WTC11 (cell line): ENCODE data around the gene TOR1AIP2. TPM values are rescaled to one million over a fixed set of nuclear protein-coding genes. Genes with fewer than 3 reads are reported as not detected.

ENCODE experiments used
- ATAC-seq: fragments of 200-7000 bp; cut with Tn5 transposase; 2 replicates; pipeline ENCODE4 v1.10.0; 2021; ENCODE audit warnings: mild to moderate bottlenecking, moderate library complexity
- CTCF ChIA-PET: fragments of 300-600 bp; sonication (Branson Sonifier 250); formaldehyde crosslinking; loops from one replicate; lab custom pipeline; 2021; ENCODE audit warnings: antibody characterized with exemption; lab: Charles Lee
- POLR2A ChIA-PET: fragments of 350-600 bp; sonication (Branson Sonifier 250); formaldehyde crosslinking; loops from one replicate; lab custom pipeline; 2021; ENCODE audit warnings: antibody characterized with exemption; lab: Charles Lee
- DNase-seq: peaks from one replicate; pipeline ENCODE4 v3.0.0; 2021; ENCODE audit warnings: low spot score
- H3K27ac Mint-ChIP-seq: 2 replicates; pipeline ENCODE4 v1.8.0; 2021; ENCODE audit warnings: mixed read lengths
- H3K27me3 Mint-ChIP-seq: 2 replicates; pipeline ENCODE4 v1.8.0; 2021; ENCODE audit warnings: low read depth, mild to moderate bottlenecking, moderate library complexity, mixed read lengths
- H3K36me3 Mint-ChIP-seq: 2 replicates; pipeline ENCODE4 v1.8.0; 2021; ENCODE audit warnings: mixed read lengths
- H3K4me1 Mint-ChIP-seq: 2 replicates; pipeline ENCODE4 v1.8.0; 2022; ENCODE audit warnings: mixed read lengths
- H3K4me3 Mint-ChIP-seq: 2 replicates; pipeline ENCODE4 v1.8.0; 2021; ENCODE audit warnings: mild to moderate bottlenecking, moderate library complexity, mixed read lengths
- H3K9me3 Mint-ChIP-seq: 2 replicates; pipeline ENCODE4 v1.8.0; 2021; ENCODE audit warnings: mixed read lengths
- ATF3 ChIP-seq: sonication (generic); formaldehyde crosslinking; conservative IDR thresholded peaks from 2 replicates; pipeline ENCODE4 v1.8.1; 2022; ENCODE audit warnings: mild to moderate bottlenecking, missing genetic modification reagents
- E2F1 ChIP-seq: sonication (generic); formaldehyde crosslinking; IDR thresholded peaks from 2 replicates; pipeline ENCODE4 v1.8.0; 2022; ENCODE audit warnings: mild to moderate bottlenecking, missing genetic modification reagents
- E2F4 ChIP-seq: sonication (generic); formaldehyde crosslinking; IDR thresholded peaks from 2 replicates; pipeline ENCODE4 v1.8.1; 2022; ENCODE audit warnings: low read depth, mild to moderate bottlenecking, moderate library complexity, missing genetic modification reagents, borderline replicate concordance
- GABPB1 ChIP-seq: sonication (generic); formaldehyde crosslinking; IDR thresholded peaks from 2 replicates; pipeline ENCODE4 v1.8.1; 2023; ENCODE audit warnings: mild to moderate bottlenecking, missing genetic modification reagents
- HMGA2 ChIP-seq: fragments of 250-450 bp; sonication (Bioruptor Pico); IDR thresholded peaks from 2 replicates; pipeline ENCODE4 v1.4.0; 2021; ENCODE audit warnings: mild to moderate bottlenecking, moderate library complexity
- MYBL2 ChIP-seq: sonication (generic); formaldehyde crosslinking; IDR thresholded peaks from 2 replicates; pipeline ENCODE4 v1.8.1; 2023; ENCODE audit warnings: mild to moderate bottlenecking, moderate library complexity, missing genetic modification reagents
- NFYB ChIP-seq: sonication (generic); formaldehyde crosslinking; conservative IDR thresholded peaks from 2 replicates; pipeline ENCODE4 v1.8.0; 2022; ENCODE audit warnings: low read depth, missing genetic modification reagents
- NR3C1 ChIP-seq: sonication (generic); formaldehyde crosslinking; conservative IDR thresholded peaks from 2 replicates; pipeline ENCODE4 v1.8.1; 2023; ENCODE audit warnings: low read depth, mild to moderate bottlenecking, missing genetic modification reagents
- PRRX2 ChIP-seq: fragments of 250-450 bp; sonication (Bioruptor Pico); IDR thresholded peaks from 2 replicates; pipeline ENCODE4 v1.8.0; 2021; ENCODE audit warnings: mild to moderate bottlenecking
- RELA ChIP-seq: sonication (generic); formaldehyde crosslinking; IDR thresholded peaks from 2 replicates; pipeline ENCODE4 v1.8.1; 2022; ENCODE audit warnings: missing genetic modification reagents, mild to moderate bottlenecking, borderline replicate concordance
- SOX15 ChIP-seq: fragments of 250-450 bp; sonication (Bioruptor Pico); IDR thresholded peaks from 2 replicates; pipeline ENCODE4 v1.9.0; 2021; ENCODE audit warnings: mild to moderate bottlenecking
- SP1 ChIP-seq: sonication (generic); formaldehyde crosslinking; conservative IDR thresholded peaks from 2 replicates; pipeline ENCODE4 v1.8.1; 2022; ENCODE audit warnings: missing genetic modification reagents
- ZNF671 ChIP-seq: fragments of 250-450 bp; sonication (Bioruptor Pico); IDR thresholded peaks from 2 replicates; pipeline ENCODE4 v1.8.0; 2021; ENCODE audit warnings: mild to moderate bottlenecking
- total RNA-seq: library from RNA; stranded (reverse); gene quantifications from 3 replicates; pipeline ENCODE4 v1.2.3, GENCODE V29; 2021
- TF ChIP-seq, protein P1 (sequence below): fragments of 250-450 bp; sonication (Bioruptor Pico); IDR thresholded peaks from 2 replicates; pipeline ENCODE4 v1.9.0; 2021; ENCODE audit warnings: mild to moderate bottlenecking
- TF ChIP-seq, protein P2 (sequence below): sonication (generic); formaldehyde crosslinking; IDR thresholded peaks from 2 replicates; pipeline ENCODE4 v1.8.1; 2022; ENCODE audit warnings: missing genetic modification reagents, borderline replicate concordance
- TF ChIP-seq, protein P3 (sequence below): fragments of 250-450 bp; sonication (Bioruptor Pico); conservative IDR thresholded peaks from 2 replicates; pipeline ENCODE4 v1.9.0; 2021; ENCODE audit warnings: mild to moderate bottlenecking
- TF ChIP-seq, protein P4 (sequence below): fragments of 250-450 bp; sonication (Bioruptor Pico); IDR thresholded peaks from 2 replicates; pipeline ENCODE4 v1.9.0; 2021; ENCODE audit warnings: mild to moderate bottlenecking

Gene TOR1AIP2
- total RNA-seq, 1 experiment from 2014 or later = 57.2 TPM

DNA sequence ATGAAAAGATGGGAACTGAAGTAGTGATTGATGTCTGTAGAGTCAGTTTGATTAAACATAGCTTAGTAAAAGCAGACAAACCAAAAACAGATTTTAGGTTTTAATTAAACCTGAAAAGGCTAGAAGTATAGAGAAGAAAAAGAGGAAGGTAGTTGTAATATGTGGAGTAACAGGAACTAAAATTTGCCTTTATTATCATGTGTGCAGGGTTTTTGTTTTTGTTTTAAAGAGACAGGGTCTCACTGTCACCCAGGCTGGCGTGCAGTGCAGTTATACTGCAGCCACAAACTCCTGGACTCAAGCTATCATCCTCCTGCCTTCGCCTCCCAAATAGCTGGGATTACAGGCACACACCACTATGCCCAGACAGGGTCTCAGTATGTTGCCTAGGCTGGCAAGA is 10.5 kb upstream of the TOR1AIP2 start:
- peaks cover 8% of the 10 kb centered on the region for H3K4me1 Mint-ChIP-seq
- H3K4me3 Mint-ChIP-seq = no peak overlapping the region
- CTCF ChIA-PET = interaction anchor here (1.6 kb wide), 1 partner anchor 21 kb away, joined by 6 read pairs; no protein-coding TSS in a partner anchor
- DNase-seq (no peak), ATAC-seq (no peak)
- H3K36me3 Mint-ChIP-seq = peaks cover 7% of the 10 kb centered on the region
- H3K27me3 Mint-ChIP-seq = no peaks in the 10 kb centered on the region
- POLR2A ChIA-PET = no interaction called here
- H3K9me3 Mint-ChIP-seq = no peaks in the 10 kb centered on the region
- peak overlapping the region; percentile 15; the same call in 1 of the 2 replicates for H3K27ac Mint-ChIP-seq
- TF ChIP-seq PRRX2 (no peak), ATF3 (CRISPR knock-in tag) (no peak), ZNF671 (no peak), E2F1 (CRISPR knock-in tag) (no peak), SP1 (no peak), SOX15 (CRISPR knock-in tag) (no peak)
- TF ChIP-seq, protein P1, sequence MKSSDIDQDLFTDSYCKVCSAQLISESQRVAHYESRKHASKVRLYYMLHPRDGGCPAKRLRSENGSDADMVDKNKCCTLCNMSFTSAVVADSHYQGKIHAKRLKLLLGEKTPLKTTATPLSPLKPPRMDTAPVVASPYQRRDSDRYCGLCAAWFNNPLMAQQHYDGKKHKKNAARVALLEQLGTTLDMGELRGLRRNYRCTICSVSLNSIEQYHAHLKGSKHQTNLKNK (CRISPR knock-in tag) = no peak
- TF ChIP-seq, protein P2, sequence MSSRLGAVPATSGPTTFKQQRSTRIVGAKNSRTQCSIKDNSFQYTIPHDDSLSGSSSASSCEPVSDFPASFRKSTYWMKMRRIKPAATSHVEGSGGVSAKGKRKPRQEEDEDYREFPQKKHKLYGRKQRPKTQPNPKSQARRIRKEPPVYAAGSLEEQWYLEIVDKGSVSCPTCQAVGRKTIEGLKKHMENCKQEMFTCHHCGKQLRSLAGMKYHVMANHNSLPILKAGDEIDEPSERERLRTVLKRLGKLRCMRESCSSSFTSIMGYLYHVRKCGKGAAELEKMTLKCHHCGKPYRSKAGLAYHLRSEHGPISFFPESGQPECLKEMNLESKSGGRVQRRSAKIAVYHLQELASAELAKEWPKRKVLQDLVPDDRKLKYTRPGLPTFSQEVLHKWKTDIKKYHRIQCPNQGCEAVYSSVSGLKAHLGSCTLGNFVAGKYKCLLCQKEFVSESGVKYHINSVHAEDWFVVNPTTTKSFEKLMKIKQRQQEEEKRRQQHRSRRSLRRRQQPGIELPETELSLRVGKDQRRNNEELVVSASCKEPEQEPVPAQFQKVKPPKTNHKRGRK = no peak

- TF ChIP-seq HMGA2 (no peak), MYBL2 (CRISPR knock-in tag) (no peak), NFYB (CRISPR knock-in tag) (no peak), E2F4 (no peak), ATF3 (CRISPR knock-in tag) (no peak), NR3C1 (CRISPR knock-in tag) (no peak), RELA (CRISPR knock-in tag) (no peak), GABPB1 (CRISPR knock-in tag) (no peak)
- TF ChIP-seq, protein P3, sequence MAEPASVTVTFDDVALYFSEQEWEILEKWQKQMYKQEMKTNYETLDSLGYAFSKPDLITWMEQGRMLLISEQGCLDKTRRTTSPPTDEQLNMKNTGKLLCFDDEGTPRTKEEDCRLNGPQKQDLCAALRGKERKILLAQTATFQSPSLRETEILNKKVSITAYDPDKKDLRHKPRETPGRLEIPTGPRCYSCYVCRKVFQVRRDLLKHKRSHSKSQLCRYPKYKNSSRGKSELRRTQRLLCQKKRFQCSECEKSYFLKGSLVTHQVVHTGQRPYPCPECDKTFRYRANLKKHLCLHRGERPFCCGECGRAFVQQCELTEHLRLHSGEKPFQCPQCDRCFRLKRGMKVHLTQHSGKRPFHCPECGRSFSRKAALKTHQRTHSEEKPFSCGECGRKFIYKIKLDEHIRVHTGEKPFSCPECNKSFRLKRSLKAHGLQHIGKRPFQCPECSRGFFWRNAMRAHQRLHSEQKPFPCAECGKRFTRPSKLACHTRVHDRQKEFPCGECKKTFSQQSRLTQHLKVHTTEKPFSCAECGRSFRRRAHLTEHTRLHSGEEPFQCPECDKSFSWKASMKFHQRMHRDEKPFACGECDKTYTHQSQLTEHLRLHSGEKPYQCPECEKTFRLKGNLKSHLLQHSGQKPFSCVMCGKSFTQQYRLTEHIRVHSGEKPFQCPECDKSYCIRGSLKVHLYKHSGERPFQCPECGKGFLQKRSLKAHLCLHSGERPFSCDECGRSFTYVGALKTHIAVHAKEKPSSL (CRISPR knock-in tag) = no peak
- TF ChIP-seq, protein P4, sequence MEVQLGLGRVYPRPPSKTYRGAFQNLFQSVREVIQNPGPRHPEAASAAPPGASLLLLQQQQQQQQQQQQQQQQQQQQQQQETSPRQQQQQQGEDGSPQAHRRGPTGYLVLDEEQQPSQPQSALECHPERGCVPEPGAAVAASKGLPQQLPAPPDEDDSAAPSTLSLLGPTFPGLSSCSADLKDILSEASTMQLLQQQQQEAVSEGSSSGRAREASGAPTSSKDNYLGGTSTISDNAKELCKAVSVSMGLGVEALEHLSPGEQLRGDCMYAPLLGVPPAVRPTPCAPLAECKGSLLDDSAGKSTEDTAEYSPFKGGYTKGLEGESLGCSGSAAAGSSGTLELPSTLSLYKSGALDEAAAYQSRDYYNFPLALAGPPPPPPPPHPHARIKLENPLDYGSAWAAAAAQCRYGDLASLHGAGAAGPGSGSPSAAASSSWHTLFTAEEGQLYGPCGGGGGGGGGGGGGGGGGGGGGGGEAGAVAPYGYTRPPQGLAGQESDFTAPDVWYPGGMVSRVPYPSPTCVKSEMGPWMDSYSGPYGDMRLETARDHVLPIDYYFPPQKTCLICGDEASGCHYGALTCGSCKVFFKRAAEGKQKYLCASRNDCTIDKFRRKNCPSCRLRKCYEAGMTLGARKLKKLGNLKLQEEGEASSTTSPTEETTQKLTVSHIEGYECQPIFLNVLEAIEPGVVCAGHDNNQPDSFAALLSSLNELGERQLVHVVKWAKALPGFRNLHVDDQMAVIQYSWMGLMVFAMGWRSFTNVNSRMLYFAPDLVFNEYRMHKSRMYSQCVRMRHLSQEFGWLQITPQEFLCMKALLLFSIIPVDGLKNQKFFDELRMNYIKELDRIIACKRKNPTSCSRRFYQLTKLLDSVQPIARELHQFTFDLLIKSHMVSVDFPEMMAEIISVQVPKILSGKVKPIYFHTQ = no peak
- ChIA-PET POLR2A (no interaction called here), CTCF (interaction anchor here (0.6 to 2.5 kb wide), 6 partner anchors 16 to 297 kb away, joined by 3 to 14 read pairs (median 8); no protein-coding TSS in a partner anchor)
- H3K27ac Mint-ChIP-seq = peak overlapping the region; percentile 100
- peaks cover 7% of the 10 kb centered on the region for H3K36me3 Mint-ChIP-seq
- no peaks in the 10 kb centered on the region for H3K27me3 Mint-ChIP-seq
- H3K9me3 Mint-ChIP-seq = no peaks in the 10 kb centered on the region
- no peak for ATAC-seq
- H3K4me3 Mint-ChIP-seq = peak overlapping the region; percentile 96
- no peak for DNase-seq
- peaks cover 23% of the 10 kb centered on the region for H3K4me1 Mint-ChIP-seq
These were observed 6.1 kb upstream of the TOR1AIP2 start for GRCh38 chr1:179883745-179884138.
